Tibial artery (tissue), 4 donors: Measurements from ENCODE around the gene RAB19.
"Not testable (repeated sequence)": the region's sequence is repeated elsewhere in the genome, so short reads cannot be mapped to it uniquely, and the experiment has no call there.

Experiments
- DNase-seq, 2 donors: peaks; one replicate each; pipeline ENCODE4 v3.0.0-alpha.2; 2019
- H3K27ac ChIP-seq, 2 donors: fragments of 200-600 bp; sonication (generic) in 1 of 2; 1 replicate in 1 of 2; 2 replicates in 1 of 2; pipeline ENCODE4 v1.5.1; 2018 to 2019; ENCODE audit warnings: mild to moderate bottlenecking in 1 of 2
- H3K27me3 ChIP-seq, 2 donors: fragments of 200-600 bp; sonication (generic) in 1 of 2; one replicate each; pipeline versions ENCODE4 v1.5.1 to v1.6.0; 2016 to 2019
- H3K36me3 ChIP-seq, 3 donors: fragments of 200-600 bp; sonication (generic) in 2 of 3; one replicate each; pipeline ENCODE4 v1.5.1; 2016 to 2019; ENCODE audit warnings: mild to moderate bottlenecking in 2 of 3
- H3K4me1 ChIP-seq, 4 donors: fragments of 200-600 bp; sonication (generic) in 2 of 4; 1 replicate in 3 of 4; 2 replicates in 1 of 4; pipeline ENCODE4 v1.5.1; 2016 to 2019
- H3K4me3 ChIP-seq, 2 donors: fragments of 200-600 bp; sonication (generic) in 1 of 2; 1 replicate in 1 of 2; 2 replicates in 1 of 2; pipeline ENCODE4 v1.5.1; 2018 to 2019; ENCODE audit warnings: mild to moderate bottlenecking in 2 of 2
- H3K9me3 ChIP-seq, 3 donors: fragments of 200-600 bp; sonication (generic) in 1 of 3; one replicate each; pipeline ENCODE4 v1.5.1; 2016 to 2019
- CTCF ChIP-seq, 2 experiments: fragments of 200-600 bp in 1 of 2; fragments of 450-650 bp in 1 of 2; IDR thresholded peaks; one replicate each; pipeline ENCODE4 v1.5.1; 2017 to 2019; ENCODE audit warnings: antibody characterized with exemption in 2 of 2, mild to moderate bottlenecking in 1 of 2, moderate library complexity in 1 of 2
- intact Hi-C: fragments of 100-400 bp; cut with DNase I; formaldehyde crosslinking; loops from one replicate; pipeline ENCODE4 v1.15.0; 2023; ENCODE audit warnings: low total_unique reads

Gene RAB19

GRCh38 chr7:140448781-140449480, 45.1 kb downstream of the RAB19 start:
- Histone ChIP-seq H3K36me3 (peaks cover 4 to 22% (median 17%) of the 10 kb centered on the region in 3 donors), H3K4me1 (no peaks in the 10 kb centered on the region), H3K27me3 (no peaks in the 10 kb centered on the region), H3K27ac (no peak overlapping the region), H3K4me3 (no peak overlapping the region), H3K9me3 (no peaks in the 10 kb centered on the region)
- DNase-seq, result no peak
- TF ChIP-seq CTCF (IDR thresholded peaks at IDR 0.05), result no peak
- intact Hi-C loops, result no loop called here

- intact Hi-C loops, result no loop called here
- H3K27me3 ChIP-seq, result no peaks in the 10 kb centered on the region
- H3K4me1 ChIP-seq, result no peaks in the 10 kb centered on the region
- H3K9me3 ChIP-seq, result no peaks in the 10 kb centered on the region
- DNase-seq, result no peak
- no peak overlapping the region for H3K4me3 ChIP-seq
- H3K27ac ChIP-seq, result no peak overlapping the region
- peaks cover 25 to 50% (median 44%) of the 10 kb centered on the region in 3 donors for H3K36me3 ChIP-seq
- no peak for TF ChIP-seq CTCF (IDR thresholded peaks at IDR 0.05)
Observed at GRCh38 chr7:140451716-140452115, 47.9 kb downstream of the RAB19 start.

GRCh38 chr7:140453273-140453672, 49.4 kb downstream of the RAB19 start:
- intact Hi-C loops, result no loop called here
- no peak for TF ChIP-seq CTCF (IDR thresholded peaks at IDR 0.05)

GRCh38 chr7:140453785-140454656, 50.2 kb downstream of the RAB19 start:
- H3K27me3 ChIP-seq, H3K27ac ChIP-seq, DNase-seq, H3K4me3 ChIP-seq, intact Hi-C loops, H3K4me1 ChIP-seq, H3K9me3 ChIP-seq: not testable (repeated sequence)
- H3K36me3 ChIP-seq, result peaks cover 33 to 70% (median 65%) of the 10 kb centered on the region in 3 donors

More at GRCh38 chr7:140453273-140453672, 49.4 kb downstream of the RAB19 start:
- Histone ChIP-seq H3K9me3 (no peaks in the 10 kb centered on the region), H3K27ac (no peak overlapping the region), H3K36me3 (peaks cover 25 to 63% (median 58%) of the 10 kb centered on the region in 3 donors), H3K27me3 (no peaks in the 10 kb centered on the region), H3K4me3 (no peak overlapping the region), H3K4me1 (no peaks in the 10 kb centered on the region)
- DNase-seq, result no peak

- no peaks in the 10 kb centered on the region for H3K4me1 ChIP-seq
Observed at GRCh38 chr7:140454657-140455015, 50.8 kb downstream of the RAB19 start.

More at GRCh38 chr7:140454657-140455015, 50.8 kb downstream of the RAB19 start:
- DNase-seq, result no peak
- intact Hi-C loops, result no loop called here
- H3K4me3 ChIP-seq, result no peak overlapping the region
- no peaks in the 10 kb centered on the region for H3K9me3 ChIP-seq
- TF ChIP-seq CTCF (IDR thresholded peaks at IDR 0.05), result no peak
- H3K36me3 ChIP-seq, result peaks cover 39 to 75% (median 72%) of the 10 kb centered on the region in 3 donors
- H3K27me3 ChIP-seq, result no peaks in the 10 kb centered on the region
- H3K27ac ChIP-seq, result no peak overlapping the region
